GM12878 (cell line): ENCODE data around the gene ZNF79. TPM values are rescaled to one million over a fixed set of nuclear protein-coding genes. Genes with fewer than 3 reads are reported as not detected.

Experiments
- ATAC-seq: fragments of 200-7000 bp; cut with Tn5 transposase; 3 replicates; pipeline ENCODE4 v1.9.1; 2020; ENCODE audit warnings: mild to moderate bottlenecking, moderate library complexity
- BruUV-seq: library from RNA; stranded (reverse); fragments of 400-500 nt; replicated peaks from 2 replicates; lab custom pipeline; 2021; lab: Mats Ljungman, UMichigan
- CTCF ChIA-PET: fragments of 300-600 bp; sonication (Branson Sonifier 250); formaldehyde crosslinking; extraction: SDS; loops from one replicate; lab custom pipeline; 2021; ENCODE audit warnings: inconsistent platforms; lab: Yijun Ruan, JAX
- POLR2A ChIA-PET: fragments of 350-600 bp; formaldehyde crosslinking; extraction: SDS; loops from one replicate; lab custom pipeline; 2021; ENCODE audit warnings: inconsistent platforms; lab: Charles Lee
- RAD21 ChIA-PET: fragments of 300-600 bp; sonication (Branson Sonifier 250); formaldehyde crosslinking; loops from one replicate; lab custom pipeline; 2023; ENCODE audit warnings: antibody characterized with exemption; ENCODE audit not compliant: unreplicated experiment; lab: Charles Lee
- SMC1A ChIA-PET: fragments of 300-600 bp; sonication (Branson Sonifier 250); formaldehyde crosslinking; loops from one replicate; lab custom pipeline; 2023; ENCODE audit not compliant: unreplicated experiment, uncharacterized antibody; lab: Charles Lee
- DNase-seq: peaks from one replicate; pipeline ENCODE4 v3.0.0-alpha.2; 2011; ENCODE audit warnings: low read depth, low spot score
- FAIRE-seq: peaks from 3 replicates; lab custom pipeline; 2011; peaks lifted over from hg19 to GRCh38; lab: Jason Lieb, UNC
- H2AFZ ChIP-seq: 2 replicates; pipeline ENCODE4 v1.6.0; 2011; ENCODE audit warnings: low read depth, low read length, control low read depth; ENCODE audit not compliant: control insufficient read depth
- H3K27ac ChIP-seq: 2 replicates; pipeline ENCODE4 v1.5.1; 2011; ENCODE audit warnings: control low read depth; ENCODE audit not compliant: control insufficient read depth, insufficient read depth
- H3K27me3 ChIP-seq, 2 experiments: replicated peaks in 1 of 2; 2 replicates each; pipeline versions ENCODE4 v1.6.0 to v1.6.1; 2011; ENCODE audit warnings: low read length in 1 of 2; ENCODE audit not compliant: control insufficient read depth in 2 of 2, insufficient read depth in 2 of 2
- H3K36me3 ChIP-seq, 2 experiments: 2 replicates each; pipeline ENCODE4 v1.5.1; 2011; ENCODE audit warnings: low read length in 1 of 2; ENCODE audit not compliant: control insufficient read depth in 2 of 2, insufficient read depth in 2 of 2
- H3K4me1 ChIP-seq: 2 replicates; pipeline ENCODE4 v1.6.1; 2011; ENCODE audit warnings: mild to moderate bottlenecking, low read length, moderate library complexity, mixed read lengths; ENCODE audit not compliant: control insufficient read depth, insufficient read depth
- H3K4me2 ChIP-seq: 2 replicates; pipeline ENCODE4 v1.6.0; 2011; ENCODE audit warnings: control low read depth; ENCODE audit not compliant: control insufficient read depth, insufficient read depth
- H3K4me3 ChIP-seq: fragments of 200-600 bp; sonication (generic); 2 replicates; pipeline ENCODE4 v1.5.1; 2016
- H3K79me2 ChIP-seq: 2 replicates; pipeline ENCODE4 v1.6.0; 2011; ENCODE audit warnings: low read length; ENCODE audit not compliant: control insufficient read depth, insufficient read depth
- H3K9ac ChIP-seq: 2 replicates; pipeline ENCODE4 v1.8.0; 2011; ENCODE audit warnings: low read length, control low read depth, mixed read lengths; ENCODE audit not compliant: control insufficient read depth, insufficient read depth
- H3K9me3 ChIP-seq: replicated peaks from 3 replicates; pipeline ENCODE4 v1.5.1; 2011; ENCODE audit warnings: mild to moderate bottlenecking, low read length; ENCODE audit not compliant: control insufficient read depth, insufficient read depth
- H4K20me1 ChIP-seq: 2 replicates; pipeline ENCODE4 v1.6.0; 2011; ENCODE audit not compliant: control insufficient read depth, insufficient read depth
- CREB1 ChIP-seq: IDR thresholded peaks from 2 replicates; pipeline ENCODE4 v1.6.1; 2012; ENCODE audit warnings: low read depth, mild to moderate bottlenecking, inconsistent platforms
- IKZF1 ChIP-seq: fragments of 450-650 bp; conservative IDR thresholded peaks from 2 replicates; pipeline ENCODE4 v1.6.1; 2017; ENCODE audit warnings: antibody characterized with exemption, mild to moderate bottlenecking
- IRF4 ChIP-seq: IDR thresholded peaks from 2 replicates; pipeline ENCODE4 v1.6.1; 2011; ENCODE audit warnings: low read depth, low read length
- SMC3 ChIP-seq: IDR thresholded peaks from 2 replicates; pipeline ENCODE4 v1.6.1; 2011; ENCODE audit warnings: low read length, improper control_type of control experiment, borderline replicate concordance
- WGBS: methylation state at CpG from one replicate; pipeline ENCODE4 v1.1.6; 2016; ENCODE audit warnings: low lambda C conversion rate; ENCODE audit not compliant: insufficient replicate concordance, insufficient coverage; ENCODE audit errors: missing lambda C conversion rate; 5-methylcytosine and 5-hydroxymethylcytosine counted together
- in situ Hi-C: fragments of 300-500 bp; cut with MboI; formaldehyde crosslinking; loops from 9 replicates; pipeline ENCODE4 v1.14.3; 2018; ENCODE audit warnings: mixed read lengths
- intact Hi-C: fragments of 100-400 bp; cut with micrococcal nuclease; formaldehyde crosslinking; loops from one replicate; pipeline ENCODE4 v1.14.2; 2022; ENCODE audit not compliant: unreplicated experiment
- polyA plus RNA-seq, 11 experiments: library from polyadenylated mRNA; depleted of rRNA in 4 of 11; unstranded in 6 of 11; stranded (reverse) in 5 of 11; fragments of >200 nt; fragmentation: Nextera tagmentation in 4 of 11; fragmentation: Illumina TruSeq in 1 of 11; extraction: Ambion mirVana in 4 of 11; extraction: Trizol in 1 of 11; gene quantifications; 1 replicate in 1 of 11; 2 replicates in 10 of 11; pipeline versions ENCODE4 v1.2.1 to v1.2.3, GENCODE V29; 2011 to 2016; ENCODE audit warnings: inconsistent platforms in 2 of 11, missing spikeins in 2 of 11, low read depth in 1 of 11
- total RNA-seq, 4 experiments: library from RNA; depleted of rRNA in 3 of 4; stranded (reverse); fragments of >200 nt in 3 of 4; fragmentation: Illumina TruSeq in 1 of 4; extraction: Trizol in 1 of 4; gene quantifications; 2 replicates each; pipeline versions ENCODE4 v1.2.1 to v1.2.3, GENCODE V29; 2013 to 2021
- TF ChIP-seq, protein P1 (sequence below): fragments of 450-650 bp; IDR thresholded peaks from 2 replicates; pipeline ENCODE4 v1.6.1; 2017; ENCODE audit warnings: mild to moderate bottlenecking, low read depth, inconsistent platforms; ENCODE audit not compliant: poor library complexity, severe bottlenecking

Gene ZNF79
- total and polyA plus RNA-seq, 10 of the 15 experiments (the other 5 are each of a cell fraction or from before 2014, with no cell fraction given) = 1.8 to 14.1 (median 11.7) TPM

DNA sequence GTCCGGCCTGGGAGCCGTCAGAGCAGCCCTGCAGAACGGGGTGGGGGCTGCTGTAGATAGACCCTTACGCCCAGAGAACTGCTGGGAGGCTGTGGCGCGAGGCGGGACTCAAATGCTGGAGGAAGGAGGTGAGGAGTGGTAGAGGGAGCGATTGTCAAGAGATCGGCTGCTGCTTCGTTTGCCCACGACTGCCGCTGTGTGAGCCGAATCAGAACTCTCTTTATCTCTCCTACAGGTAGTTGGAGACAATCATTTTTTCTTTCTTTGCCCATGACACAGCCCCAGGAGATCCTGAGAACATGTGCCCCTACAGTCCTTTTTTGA, 456 bp downstream of the ZNF79 start:
- H3K9ac ChIP-seq = peak overlapping the region; percentile 99
- RAD21 ChIA-PET = interaction anchor here (0.9 to 1.2 kb wide), 3 partner anchors 28 to 35 kb away, joined by 3 read pairs; no protein-coding TSS in a partner anchor
- 0% methylated on average over 13 of the region's 13 CpGs for WGBS
- H3K4me2 ChIP-seq = peak overlapping the region; percentile 88
- no peaks in the 10 kb centered on the region; a peak in 2 of 4 replicates for H3K36me3 ChIP-seq
- POLR2A ChIA-PET = interaction anchor here (0.5 to 2.8 kb wide), 6 partner anchors 19 to 559 kb away, joined by 3 to 26 read pairs (median 4); partner anchors contain the start of genes LRSAM1, RPL12 and SLC2A8
- DNase-seq = no peak
- SMC1A ChIA-PET = interaction anchor here (0.8 to 1.8 kb wide), 4 partner anchors 24 to 31 kb away, joined by 3 to 7 read pairs (median 5); partner anchors contain the start of genes LRSAM1, RPL12 and SLC2A8
- BruUV-seq = TSS peak; percentile 83
- in situ Hi-C loops (no loop called here), intact Hi-C loops (loop anchor here (5.0 to 10.0 kb wide), 2 partner anchors 112 to 480 kb away; no protein-coding TSS in a partner anchor)
- no peak for FAIRE-seq
- no peaks in the 10 kb centered on the region for H4K20me1 ChIP-seq
- H3K27ac ChIP-seq = peak overlapping the region; percentile 88
- H3K27me3 ChIP-seq = no peaks in the 10 kb centered on the region
- ATAC-seq = peak; percentile 50
- peak overlapping the region; percentile 90 for H3K4me3 ChIP-seq
- H3K79me2 ChIP-seq = peaks cover 44% of the 10 kb centered on the region
- CTCF ChIA-PET = interaction anchor here (0.9 to 2.5 kb wide), 4 partner anchors 28 to 165 kb away, joined by 3 to 8 read pairs (median 4); partner anchors contain the start of gene SLC2A8
- H3K9me3 ChIP-seq = no peaks in the 10 kb centered on the region
- 0 out of 2 replicates have a peak, but pooled peaks have one; percentile 6 for TF ChIP-seq SMC3
- no peak for TF ChIP-seq IKZF1
- no peak for TF ChIP-seq CREB1
- no peak for TF ChIP-seq IRF4
- TF ChIP-seq, protein P1, sequence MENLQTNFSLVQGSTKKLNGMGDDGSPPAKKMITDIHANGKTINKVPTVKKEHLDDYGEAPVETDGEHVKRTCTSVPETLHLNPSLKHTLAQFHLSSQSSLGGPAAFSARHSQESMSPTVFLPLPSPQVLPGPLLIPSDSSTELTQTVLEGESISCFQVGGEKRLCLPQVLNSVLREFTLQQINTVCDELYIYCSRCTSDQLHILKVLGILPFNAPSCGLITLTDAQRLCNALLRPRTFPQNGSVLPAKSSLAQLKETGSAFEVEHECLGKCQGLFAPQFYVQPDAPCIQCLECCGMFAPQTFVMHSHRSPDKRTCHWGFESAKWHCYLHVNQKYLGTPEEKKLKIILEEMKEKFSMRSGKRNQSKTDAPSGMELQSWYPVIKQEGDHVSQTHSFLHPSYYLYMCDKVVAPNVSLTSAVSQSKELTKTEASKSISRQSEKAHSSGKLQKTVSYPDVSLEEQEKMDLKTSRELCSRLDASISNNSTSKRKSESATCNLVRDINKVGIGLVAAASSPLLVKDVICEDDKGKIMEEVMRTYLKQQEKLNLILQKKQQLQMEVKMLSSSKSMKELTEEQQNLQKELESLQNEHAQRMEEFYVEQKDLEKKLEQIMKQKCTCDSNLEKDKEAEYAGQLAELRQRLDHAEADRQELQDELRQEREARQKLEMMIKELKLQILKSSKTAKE = no peak
- peaks cover 13% of the 10 kb centered on the region for H3K4me1 ChIP-seq
- H2AFZ ChIP-seq = peak overlapping the region; percentile 99
